Liver (tissue), 9 donors: ENCODE data around the gene AGAP5. TPM values are rescaled to one million over a fixed set of nuclear protein-coding genes. Genes with fewer than 3 reads are reported as not detected.

Experiments
- DNase-seq: peaks from one replicate; pipeline ENCODE4 v3.0.0-alpha.2; 2017; ENCODE audit warnings: low spot score
- H3K27ac ChIP-seq, 2 donors: one replicate each; pipeline ENCODE4 v1.7.0; 2013; ENCODE audit warnings: inconsistent platforms in 2 of 2, low read length in 2 of 2, control low read depth in 1 of 2, low read depth in 1 of 2, mild to moderate bottlenecking in 1 of 2
- H3K27me3 ChIP-seq, 4 donors: one replicate each; pipeline versions ENCODE4 v1.6.1 to v1.7.0; 2013; ENCODE audit warnings: low read length in 3 of 4, inconsistent platforms in 1 of 4, mild to moderate bottlenecking in 1 of 4, moderate library complexity in 1 of 4; ENCODE audit not compliant: control insufficient read depth in 4 of 4, insufficient read depth in 4 of 4
- H3K36me3 ChIP-seq, 4 donors: one replicate each; pipeline versions ENCODE4 v1.6.1 to v1.7.0; 2013; ENCODE audit warnings: low read length in 3 of 4, mild to moderate bottlenecking in 3 of 4, low read depth in 1 of 4, moderate library complexity in 1 of 4; ENCODE audit not compliant: control insufficient read depth in 4 of 4, insufficient read depth in 3 of 4
- H3K4me1 ChIP-seq, 4 donors: one replicate each; pipeline versions ENCODE4 v1.6.1 to v1.7.0; 2013; ENCODE audit warnings: low read length in 3 of 4, mild to moderate bottlenecking in 3 of 4, moderate library complexity in 1 of 4; ENCODE audit not compliant: control insufficient read depth in 4 of 4, insufficient read depth in 4 of 4
- H3K4me3 ChIP-seq, 3 donors: one replicate each; pipeline versions ENCODE4 v1.6.1 to v1.7.0; 2013; ENCODE audit warnings: low read length in 3 of 3, control low read depth in 1 of 3, low read depth in 1 of 3, mild to moderate bottlenecking in 1 of 3
- H3K9ac ChIP-seq, 2 donors: one replicate each; pipeline ENCODE4 v1.7.0; 2013; ENCODE audit warnings: low read length in 2 of 2, mild to moderate bottlenecking in 2 of 2, moderate library complexity in 2 of 2, control low read depth in 1 of 2, low read depth in 1 of 2
- H3K9me3 ChIP-seq, 4 donors: one replicate each; pipeline versions ENCODE4 v1.6.1 to v1.7.0; 2013; ENCODE audit warnings: low read length in 3 of 4; ENCODE audit not compliant: control insufficient read depth in 4 of 4
- ATF3 ChIP-seq: IDR thresholded peaks from 2 replicates; pipeline ENCODE4 v1.6.1; 2016; ENCODE audit warnings: antibody characterized with exemption
- CTCF ChIP-seq: fragments of 150-350 bp; IDR thresholded peaks from 2 replicates; pipeline ENCODE4 v1.5.1; 2017; ENCODE audit warnings: improper control_type of control experiment, low read depth, low read length; ENCODE audit not compliant: missing input control
- EGR1 ChIP-seq, 2 donors: IDR thresholded peaks; 2 replicates each; pipeline ENCODE4 v1.6.1; 2016 to 2018; ENCODE audit warnings: antibody characterized with exemption in 2 of 2, low read depth in 2 of 2
- FOXA1 ChIP-seq: IDR thresholded peaks from 2 replicates; pipeline ENCODE4 v1.6.1; 2016; ENCODE audit warnings: antibody characterized with exemption
- FOXA2 ChIP-seq: IDR thresholded peaks from 2 replicates; pipeline ENCODE4 v1.6.1; 2016; ENCODE audit warnings: antibody characterized with exemption
- GABPA ChIP-seq, 2 donors: IDR thresholded peaks in 1 of 2; conservative IDR thresholded peaks in 1 of 2; 2 replicates each; pipeline ENCODE4 v1.6.1; 2016; ENCODE audit warnings: antibody characterized with exemption in 2 of 2, mild to moderate bottlenecking in 1 of 2, moderate library complexity in 1 of 2
- HNF4A ChIP-seq, 2 donors: conservative IDR thresholded peaks; 2 replicates each; pipeline ENCODE4 v1.6.1; 2016; ENCODE audit warnings: antibody characterized with exemption in 2 of 2, mild to moderate bottlenecking in 2 of 2
- HNF4G ChIP-seq: IDR thresholded peaks from 2 replicates; pipeline ENCODE4 v1.6.1; 2016; ENCODE audit warnings: antibody characterized with exemption
- JUND ChIP-seq, 2 donors: IDR thresholded peaks; 2 replicates each; pipeline ENCODE4 v1.6.1; 2016; ENCODE audit warnings: antibody characterized with exemption in 2 of 2
- MAX ChIP-seq: IDR thresholded peaks from 2 replicates; pipeline ENCODE4 v1.6.1; 2016; ENCODE audit warnings: antibody characterized with exemption
- NR2F2 ChIP-seq: IDR thresholded peaks from 2 replicates; pipeline ENCODE4 v1.6.1; 2016; ENCODE audit warnings: antibody characterized with exemption
- RAD21 ChIP-seq, 2 donors: IDR thresholded peaks; 2 replicates each; pipeline ENCODE4 v1.6.1; 2016; ENCODE audit warnings: antibody characterized with exemption in 2 of 2, mild to moderate bottlenecking in 2 of 2
- REST ChIP-seq: IDR thresholded peaks from 2 replicates; pipeline ENCODE4 v1.6.1; 2016; ENCODE audit warnings: antibody characterized with exemption, mild to moderate bottlenecking
- RXRA ChIP-seq, 2 donors: IDR thresholded peaks; 2 replicates each; pipeline ENCODE4 v1.6.1; 2017 to 2018; ENCODE audit warnings: antibody characterized with exemption in 2 of 2, mild to moderate bottlenecking in 1 of 2
- SP1 ChIP-seq: IDR thresholded peaks from 2 replicates; pipeline ENCODE4 v1.6.1; 2018; ENCODE audit warnings: antibody characterized with exemption, mild to moderate bottlenecking
- TAF1 ChIP-seq: conservative IDR thresholded peaks from 2 replicates; pipeline ENCODE4 v1.6.1; 2016; ENCODE audit warnings: antibody characterized with exemption, mild to moderate bottlenecking
- YY1 ChIP-seq: IDR thresholded peaks from 2 replicates; pipeline ENCODE4 v1.6.1; 2016; ENCODE audit warnings: antibody characterized with exemption, mild to moderate bottlenecking
- ZBTB33 ChIP-seq: IDR thresholded peaks from 2 replicates; pipeline ENCODE4 v1.6.1; 2016; ENCODE audit warnings: antibody characterized with exemption
- WGBS: extraction: QIAGEN DNeasy Blood & Tissue Kit; methylation state at CpG from one replicate; pipeline ENCODE4 v1.1.7; 2013; 5-methylcytosine and 5-hydroxymethylcytosine counted together
- polyA plus RNA-seq, 2 donors: library from polyadenylated mRNA; stranded (reverse) in 1 of 2; unstranded in 1 of 2; fragments of 200-250 nt in 1 of 2; fragments of >200 nt in 1 of 2; fragmentation: Nextera tagmentation in 1 of 2; extraction: Ambion mirVana in 1 of 2; gene quantifications; one replicate each; pipeline versions ENCODE4 v1.2.1 to v1.2.3, GENCODE V29; 2013 to 2015
- total RNA-seq, 2 donors: library from RNA; depleted of rRNA; stranded (reverse); fragments of >200 nt; gene quantifications; one replicate each; pipeline ENCODE4 v1.2.3, GENCODE V29; 2014
- donor health status: healthy.
- donor health status: healthy.
- donor health status: healthy.
- donor health status: healthy.
- donor health status: healthy.

Gene AGAP5
- total and polyA plus RNA-seq, 4 donors: 1.4 to 9.1 (median 2.5) TPM

- H3K9ac ChIP-seq: no peak overlapping the region
- 61% methylated on average over 1 of the region's 1 CpG for WGBS
- H3K36me3 ChIP-seq: no peaks in the 10 kb centered on the region
These were observed 53.1 kb downstream of the AGAP5 start for GRCh38 chr10:73644767-73645166.

GRCh38 chr10:73644015-73644743 lies 53.7 kb downstream of the AGAP5 start:
- peak; percentile 60 for DNase-seq
- WGBS: 21% methylated on average over 5 of the region's 5 CpGs
- H3K4me1 ChIP-seq: peaks cover 0 to 4% (median 3%) of the 10 kb centered on the region in 4 donors
- no peaks in the 10 kb centered on the region for H3K36me3 ChIP-seq
- no peak overlapping the region for H3K9ac ChIP-seq
- no peak overlapping the region for H3K27ac ChIP-seq
- TF ChIP-seq GABPA (IDR thresholded peaks at IDR 0.05 in 1 of 2, conservative IDR thresholded peaks at IDR 0.05 in 1 of 2) (no peak), CTCF (peak; percentile 94), RAD21 (IDR thresholded peaks at IDR 0.05) (peak; percentile 98), EGR1 (IDR thresholded peaks at IDR 0.05; ENCODE audit: low read depth in 2 of 2) (no peak), ATF3 (no peak)
- H3K27me3 ChIP-seq: no peaks in the 10 kb centered on the region
- H3K4me3 ChIP-seq: no peak overlapping the region
- H3K9me3 ChIP-seq: no peaks in the 10 kb centered on the region

More at GRCh38 chr10:73644767-73645166, 53.1 kb downstream of the AGAP5 start:
- no peak overlapping the region for H3K4me3 ChIP-seq
- H3K27ac ChIP-seq: no peak overlapping the region
- TF ChIP-seq FOXA1 (no peak), RXRA (IDR thresholded peaks at IDR 0.05) (no peak), YY1 (no peak), FOXA2 (no peak), RAD21 (IDR thresholded peaks at IDR 0.05) (no peak)
- H3K27me3 ChIP-seq: no peaks in the 10 kb centered on the region
- DNase-seq: no peak
- peaks cover 0 to 4% (median 3%) of the 10 kb centered on the region in 4 donors for H3K4me1 ChIP-seq
- no peaks in the 10 kb centered on the region for H3K9me3 ChIP-seq

GRCh38 chr10:73643362-73643761 lies 54.5 kb downstream of the AGAP5 start:
- Histone ChIP-seq H3K4me3 (no peak overlapping the region), H3K9ac (no peak overlapping the region), H3K27ac (no peak overlapping the region), H3K27me3 (no peaks in the 10 kb centered on the region), H3K9me3 (no peaks in the 10 kb centered on the region), H3K4me1 (peaks cover 0 to 4% (median 3%) of the 10 kb centered on the region in 4 donors), H3K36me3 (no peaks in the 10 kb centered on the region)
- 80% methylated on average over 2 of the region's 2 CpGs for WGBS
- no peak for DNase-seq
- TF ChIP-seq TAF1 (no peak), REST (no peak), SP1 (no peak), RXRA (IDR thresholded peaks at IDR 0.05) (no peak), YY1 (no peak), JUND (IDR thresholded peaks at IDR 0.05) (no peak), ZBTB33 (no peak), NR2F2 (no peak), MAX (no peak), EGR1 (IDR thresholded peaks at IDR 0.05; ENCODE audit: low read depth in 2 of 2) (no peak), HNF4A (conservative IDR thresholded peaks at IDR 0.05) (no peak), HNF4G (no peak), GABPA (IDR thresholded peaks at IDR 0.05 in 1 of 2, conservative IDR thresholded peaks at IDR 0.05 in 1 of 2) (no peak)
